Limb (tissue), 2 donors: ENCODE data around the gene ANKRD50.

ENCODE experiments used
- DNase-seq, 2 donors: peaks; one replicate each; pipeline ENCODE4 v3.0.0-alpha.2; 2016; ENCODE audit errors: extremely low spot score in 2 of 2

ANKRD50 gene

GRCh38 chr4:124708517-124709300, 3.8 kb downstream of the ANKRD50 start:
- no peak for DNase-seq

- DNase-seq = no peak
Measured at GRCh38 chr4:124705393-124705792, 7.1 kb downstream of the ANKRD50 start.

GRCh38 chr4:124703154-124703553, 9.4 kb downstream of the ANKRD50 start:
- DNase-seq = no peak

GRCh38 chr4:124697441-124697840, 15.1 kb downstream of the ANKRD50 start:
- DNase-seq = no peak

- DNase-seq = no peak
Measured at GRCh38 chr4:124696182-124696581, 16.4 kb downstream of the ANKRD50 start.

GRCh38 chr4:124694946-124695598, 17.5 kb downstream of the ANKRD50 start:
- no peak for DNase-seq

- no peak for DNase-seq
Measured at GRCh38 chr4:124694306-124694705, 18.2 kb downstream of the ANKRD50 start.

- DNase-seq = no peak
Measured at GRCh38 chr4:124691801-124692200, 20.7 kb downstream of the ANKRD50 start.

GRCh38 chr4:124686279-124686678, 26.3 kb downstream of the ANKRD50 start:
- no peak for DNase-seq

- no peak for DNase-seq
Measured at GRCh38 chr4:124685851-124686250, 26.7 kb downstream of the ANKRD50 start.

GRCh38 chr4:124684301-124684700, 28.2 kb downstream of the ANKRD50 start:
- DNase-seq = no peak

GRCh38 chr4:124682384-124682783, 30.1 kb downstream of the ANKRD50 start:
- DNase-seq = no peak

- DNase-seq = no peak
Measured at GRCh38 chr4:124666496-124666895, 46.0 kb downstream of the ANKRD50 start.

- no peak for DNase-seq
Measured at GRCh38 chr4:124658795-124659194, 53.7 kb downstream of the ANKRD50 start.

GRCh38 chr4:124650614-124651013, 61.9 kb downstream of the ANKRD50 start:
- DNase-seq = no peak

- DNase-seq = no peak
Measured at GRCh38 chr4:124647599-124647998, 64.9 kb downstream of the ANKRD50 start.

- DNase-seq = no peak
Measured at GRCh38 chr4:124644621-124645020, 67.9 kb downstream of the ANKRD50 start.

GRCh38 chr4:124642846-124643245, 69.7 kb downstream of the ANKRD50 start:
- no peak for DNase-seq

GRCh38 chr4:124641715-124642381, 70.7 kb downstream of the ANKRD50 start:
- peak in 1 of 2 donors; percentile 4 for DNase-seq

GRCh38 chr4:124640022-124640730, 72.4 kb downstream of the ANKRD50 start:
- no peak for DNase-seq

- DNase-seq = no peak
Measured at GRCh38 chr4:124637321-124637720, 75.2 kb downstream of the ANKRD50 start.

GRCh38 chr4:124636788-124637187, 75.7 kb downstream of the ANKRD50 start:
- no peak for DNase-seq
